ENCODE data around the gene BRICD5.

Gene BRICD5

DNA sequence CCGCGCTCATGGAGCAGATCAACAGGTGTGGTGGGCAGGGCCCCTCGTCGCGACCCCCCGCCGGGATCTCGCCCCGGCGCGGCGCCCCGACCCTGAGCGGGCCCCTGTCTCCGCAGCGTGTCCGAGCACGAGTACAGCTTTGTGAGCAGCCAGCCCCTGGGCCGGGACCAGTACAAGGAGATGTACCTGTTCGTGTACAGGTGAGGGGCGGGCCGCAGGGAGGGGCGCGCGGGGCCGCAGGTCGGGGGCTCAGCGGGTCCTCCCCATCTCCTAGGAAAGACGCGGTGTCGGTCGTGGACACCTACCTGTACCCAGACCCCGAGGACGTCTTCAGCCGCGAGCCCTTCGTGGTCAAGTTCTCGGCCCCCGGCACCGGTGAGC, 26.4 kb upstream of the BRICD5 start:
- DNase-seq: no peak

DNA sequence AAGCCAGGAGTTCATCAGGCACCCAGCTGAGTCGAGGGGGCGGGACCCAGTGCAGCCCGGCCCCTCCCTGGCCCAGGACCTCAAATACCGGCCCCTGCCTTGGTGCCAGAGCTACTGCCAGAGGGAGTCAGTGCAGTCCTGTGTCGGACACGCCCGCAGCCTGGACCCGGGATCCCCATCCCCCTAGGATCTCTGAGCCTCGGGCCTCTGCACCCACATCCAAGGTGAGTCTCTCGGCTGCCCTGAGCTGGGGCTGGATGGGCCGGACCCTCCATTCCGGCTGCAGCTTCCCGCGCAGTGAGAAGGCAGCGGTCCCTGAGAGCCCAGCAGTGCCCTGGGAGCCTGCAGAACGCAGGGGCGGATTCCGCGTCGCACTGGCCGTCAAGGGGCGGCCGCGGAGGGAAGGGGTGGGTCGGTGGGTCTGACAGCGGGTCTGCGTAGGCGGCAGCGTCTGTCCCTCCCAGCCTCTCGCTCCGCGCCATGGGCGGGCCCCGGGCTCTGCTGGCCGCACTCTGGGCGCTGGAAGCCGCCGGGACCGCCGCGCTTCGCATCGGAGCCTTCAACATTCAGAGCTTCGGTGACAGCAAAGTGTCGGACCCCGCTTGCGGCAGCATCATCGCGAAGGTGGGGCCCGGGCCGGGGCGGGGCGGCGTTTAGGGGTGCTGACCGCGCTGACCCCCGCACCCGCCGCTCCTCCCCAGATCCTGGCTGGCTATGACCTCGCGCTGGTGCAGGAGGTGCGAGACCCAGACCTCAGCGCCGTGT, 25.9 kb upstream of the BRICD5 start, which contains the start of gene DNASE1L2:
Gene DNASE1L2 (plus strand): TSS at position 108 of the 765 bp plus-strand sequence. CDS start 373 bp downstream, at position 481.
- no peak for DNase-seq

DNA sequence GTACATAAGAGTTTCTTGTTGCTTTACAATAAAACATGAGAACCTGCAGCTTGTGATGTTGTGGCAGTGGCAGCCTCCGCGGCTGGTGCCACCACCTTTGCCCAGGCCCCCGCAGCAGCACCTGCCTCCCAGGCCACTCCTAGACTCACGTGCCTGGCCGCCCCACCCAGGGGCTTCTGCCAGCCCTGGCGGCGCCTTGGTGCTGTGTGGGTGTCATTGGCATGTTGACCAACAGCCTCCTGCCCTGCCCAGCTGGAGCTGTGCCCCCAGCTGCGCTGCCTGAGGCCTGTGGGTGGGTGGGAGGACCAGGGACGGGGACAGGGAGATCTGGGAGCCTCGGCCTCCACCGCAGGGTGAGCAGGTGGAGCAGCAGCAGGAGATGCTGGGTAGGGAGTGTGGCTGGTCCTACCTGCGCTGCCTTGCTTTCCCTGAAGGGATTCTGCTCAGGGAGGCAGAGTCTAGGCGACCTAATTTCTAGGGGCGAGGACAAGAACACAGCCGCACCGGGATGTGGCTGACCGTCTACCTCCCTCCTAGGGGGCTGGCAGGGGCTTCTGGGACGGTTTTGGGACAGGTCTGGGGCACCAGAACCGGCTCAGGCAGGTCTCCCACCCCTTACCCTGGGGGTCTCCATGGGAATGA, 25.2 kb upstream of the BRICD5 start:
- no peak for DNase-seq

DNA sequence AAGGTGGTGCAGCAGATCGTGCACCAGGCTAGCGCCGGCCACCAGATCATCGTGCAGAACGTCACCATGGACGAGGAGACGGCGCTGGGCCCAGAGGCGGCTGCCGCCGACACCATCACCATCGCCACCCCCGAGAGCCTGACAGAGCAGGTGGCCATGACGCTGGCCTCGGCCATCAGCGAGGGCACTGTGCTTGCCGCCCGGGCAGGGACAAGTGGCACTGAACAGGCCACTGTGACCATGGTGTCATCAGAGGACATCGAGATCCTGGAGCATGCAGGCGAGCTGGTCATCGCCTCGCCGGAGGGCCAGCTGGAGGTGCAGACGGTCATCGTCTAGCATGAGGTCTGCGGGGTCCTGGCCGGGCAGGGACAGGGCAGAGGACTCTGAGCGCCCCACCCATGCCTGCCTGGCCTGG, 24.6 kb upstream of the BRICD5 start:
- no peak for DNase-seq

DNA sequence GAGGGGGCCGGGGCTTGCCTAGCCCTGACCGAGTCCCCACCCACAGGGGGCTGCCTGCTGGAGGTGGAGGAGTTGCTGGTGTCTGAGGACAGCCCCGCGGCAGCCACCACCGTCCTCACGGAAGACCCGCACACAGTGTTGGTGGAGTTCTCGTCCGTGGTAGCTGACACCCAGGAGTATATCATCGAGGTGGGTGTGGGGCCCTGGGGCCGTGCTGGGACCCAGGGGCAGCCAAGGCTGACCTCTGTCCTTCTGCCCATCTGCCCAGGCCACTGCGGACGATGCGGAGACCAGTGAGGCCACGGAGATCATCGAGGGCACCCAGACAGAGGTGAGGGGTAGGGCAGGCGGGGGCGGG, 24.1 kb upstream of the BRICD5 start:
- no peak for DNase-seq

DNA sequence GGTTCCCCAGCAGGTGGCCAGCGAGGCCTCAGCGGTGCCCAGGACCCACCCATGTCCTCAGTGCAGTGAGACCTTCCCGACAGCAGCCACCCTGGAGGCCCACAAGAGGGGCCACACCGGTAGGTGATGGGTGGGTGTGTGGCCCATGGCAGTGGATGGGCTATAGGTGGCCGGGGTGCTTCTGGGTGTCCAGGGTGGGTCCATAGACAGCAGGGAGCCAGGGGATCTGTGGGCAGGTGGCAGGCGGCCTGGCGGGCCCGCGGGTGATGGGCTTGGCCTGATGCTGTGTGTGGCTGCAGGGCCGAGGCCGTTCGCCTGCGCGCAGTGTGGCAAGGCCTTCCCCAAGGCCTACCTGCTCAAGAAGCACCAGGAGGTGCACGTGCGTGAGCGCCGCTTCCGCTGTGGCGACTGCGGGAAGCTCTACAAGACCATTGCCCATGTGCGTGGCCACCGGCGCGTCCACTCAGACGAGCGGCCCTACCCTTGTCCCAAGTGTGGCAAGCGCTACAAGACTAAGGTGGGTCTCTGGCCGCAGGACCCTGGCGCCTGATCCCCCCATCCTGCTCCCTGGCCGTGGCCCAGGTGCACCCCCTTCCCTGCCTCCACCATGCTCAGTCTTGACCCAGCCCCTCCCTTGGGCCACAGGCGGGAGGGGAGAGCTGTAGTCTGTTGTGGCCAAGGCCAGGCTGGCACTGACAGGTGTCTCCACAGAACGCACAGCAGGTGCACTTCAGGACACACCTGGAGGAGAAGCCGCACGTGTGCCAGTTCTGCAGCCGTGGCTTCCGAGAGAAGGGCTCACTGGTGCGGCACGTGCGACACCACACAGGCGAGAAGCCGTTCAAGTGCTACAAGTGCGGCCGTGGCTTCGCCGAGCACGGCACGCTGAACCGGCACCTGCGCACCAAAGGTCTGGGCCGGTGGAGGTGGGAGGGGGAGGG, 23.5 kb upstream of the BRICD5 start:
- no peak for DNase-seq

DNA sequence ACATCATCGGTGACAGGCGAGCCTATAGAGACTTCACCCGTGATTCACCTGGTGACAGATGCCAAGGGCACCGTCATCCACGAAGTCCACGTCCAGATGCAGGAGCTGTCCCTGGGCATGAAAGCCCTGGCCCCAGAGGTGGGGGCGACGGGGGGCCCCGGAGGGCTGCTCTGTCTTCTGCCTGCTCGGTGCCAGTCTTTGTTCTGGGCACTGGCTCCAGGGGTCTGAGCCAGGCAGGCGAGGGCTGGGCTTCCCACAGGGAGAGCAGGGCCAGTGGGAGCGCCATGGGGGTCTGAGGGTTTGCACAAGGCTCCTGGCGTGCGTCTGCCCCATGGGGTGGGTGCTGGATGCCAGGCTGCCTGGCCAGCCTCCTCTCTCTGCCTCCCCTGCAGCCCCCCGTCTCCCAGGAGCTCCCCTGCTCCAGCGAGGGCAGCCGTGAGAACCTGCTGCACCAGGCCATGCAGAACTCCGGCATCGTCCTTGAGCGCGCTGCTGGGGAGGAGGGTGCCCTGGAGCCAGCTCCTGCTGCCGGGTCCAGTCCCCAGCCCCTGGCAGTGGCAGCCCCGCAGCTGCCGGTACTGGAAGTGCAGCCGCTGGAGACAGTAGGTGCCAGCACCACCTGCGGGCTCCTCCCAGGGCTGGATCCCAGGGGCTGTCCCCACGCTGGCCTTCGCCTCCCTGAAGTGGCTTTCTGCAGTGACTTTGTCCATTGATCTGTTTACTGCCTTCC, 22.5 kb upstream of the BRICD5 start:
- no peak for DNase-seq

DNA sequence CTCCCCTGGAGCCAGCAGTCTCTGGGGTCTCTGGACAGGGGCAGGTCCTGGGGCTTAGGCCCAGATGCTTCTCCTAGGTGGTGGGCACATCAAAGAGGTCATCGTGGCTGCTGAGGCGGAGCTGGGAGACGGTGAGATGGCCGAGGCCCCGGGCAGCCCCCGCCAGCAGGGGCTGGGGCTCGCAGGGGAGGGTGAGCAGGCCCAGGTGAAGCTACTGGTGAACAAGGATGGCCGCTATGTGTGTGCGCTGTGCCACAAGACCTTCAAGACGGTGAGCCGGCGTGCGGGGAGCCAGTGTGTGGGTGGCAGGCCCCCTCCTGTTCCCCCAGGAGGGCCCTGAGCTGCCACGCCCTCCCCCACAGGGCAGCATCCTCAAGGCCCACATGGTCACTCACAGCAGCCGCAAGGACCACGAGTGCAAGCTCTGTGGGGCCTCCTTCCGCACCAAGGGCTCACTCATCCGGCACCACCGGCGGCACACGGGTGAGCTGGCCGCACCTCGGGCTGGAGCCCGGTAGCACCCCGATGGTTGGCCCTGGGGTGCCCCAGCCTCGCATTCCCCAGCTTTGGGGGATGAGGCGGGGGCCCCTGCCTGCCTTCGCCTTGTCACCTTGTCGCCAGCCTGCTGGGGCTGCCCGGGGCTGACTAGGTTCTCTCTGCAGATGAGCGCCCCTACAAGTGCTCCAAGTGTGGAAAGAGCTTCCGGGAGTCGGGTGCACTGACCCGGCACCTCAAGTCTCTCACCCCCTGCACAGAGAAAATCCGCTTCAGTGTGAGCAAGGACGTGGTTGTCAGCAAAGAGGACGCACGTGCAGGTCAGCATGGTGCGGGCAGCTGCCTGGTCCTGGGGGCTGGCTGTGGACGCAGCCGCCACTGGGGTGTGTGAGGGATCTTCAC, 21.7 kb upstream of the BRICD5 start:
- no peak for DNase-seq

DNA sequence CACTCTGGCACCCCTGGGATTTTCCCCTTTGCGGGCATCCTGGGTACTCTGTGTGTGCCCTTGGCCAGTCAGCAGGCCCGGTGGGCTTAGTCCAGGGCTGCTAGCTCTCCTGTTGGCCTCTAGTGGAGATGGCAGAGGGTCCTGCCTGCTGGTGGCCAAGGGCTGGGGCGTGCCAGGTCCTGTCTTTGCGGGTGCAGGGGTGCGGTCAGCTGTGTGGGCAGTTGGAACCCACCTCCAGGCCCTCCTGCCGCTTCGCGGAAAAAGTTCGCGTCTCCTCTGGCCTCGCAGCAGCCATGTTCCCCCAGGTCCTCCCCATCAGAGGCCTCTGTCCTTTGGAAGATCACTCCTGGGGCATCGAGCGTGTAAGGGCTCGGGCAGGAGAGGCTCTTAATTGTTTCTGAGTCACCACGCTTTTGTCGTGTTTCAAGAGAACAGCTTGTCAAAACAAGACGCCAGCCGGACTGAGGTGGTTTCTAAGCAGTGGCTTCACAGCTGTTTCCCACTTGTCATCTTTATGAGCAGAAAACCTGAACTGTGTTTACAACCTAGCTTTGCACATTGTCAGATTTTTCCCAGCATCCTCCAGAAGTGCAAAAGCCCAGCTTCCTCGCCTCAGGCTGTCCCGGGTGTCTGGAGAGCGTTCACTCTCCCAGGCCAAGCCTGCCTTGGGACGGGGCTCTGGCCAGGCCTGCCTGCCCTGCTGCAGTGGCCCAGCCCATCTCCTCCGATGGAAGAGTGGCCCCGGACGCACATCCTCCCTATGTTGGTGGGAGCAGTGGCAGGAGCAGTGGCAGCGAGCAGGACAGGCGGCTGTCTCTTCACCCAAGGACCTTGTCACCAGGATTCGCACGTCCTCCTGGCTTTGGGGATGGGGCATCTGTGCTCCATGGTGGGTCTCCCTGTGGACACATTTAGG, 20.6 kb upstream of the BRICD5 start:
- no peak for DNase-seq

DNA sequence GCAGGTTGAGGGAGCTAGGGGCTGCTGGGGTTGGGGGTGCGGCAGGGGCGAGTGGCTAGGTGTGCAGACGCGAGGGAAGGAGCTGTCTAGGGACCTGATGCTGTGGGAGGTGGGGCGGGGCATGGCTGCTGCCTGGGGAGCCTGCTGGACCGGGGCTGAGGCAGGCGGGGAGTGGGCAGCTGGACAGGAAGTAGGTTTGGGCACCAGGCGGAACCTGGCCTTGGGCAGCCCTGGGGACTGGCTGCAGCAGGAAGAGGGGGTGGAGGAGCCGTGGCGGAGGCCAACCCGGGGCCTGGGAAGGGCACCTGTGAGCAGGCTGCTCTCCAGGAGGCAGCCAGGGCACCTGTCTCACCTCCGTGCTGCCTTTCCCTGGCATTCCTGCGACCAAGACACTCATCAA, 19.7 kb upstream of the BRICD5 start:
- DNase-seq: no peak

DNA sequence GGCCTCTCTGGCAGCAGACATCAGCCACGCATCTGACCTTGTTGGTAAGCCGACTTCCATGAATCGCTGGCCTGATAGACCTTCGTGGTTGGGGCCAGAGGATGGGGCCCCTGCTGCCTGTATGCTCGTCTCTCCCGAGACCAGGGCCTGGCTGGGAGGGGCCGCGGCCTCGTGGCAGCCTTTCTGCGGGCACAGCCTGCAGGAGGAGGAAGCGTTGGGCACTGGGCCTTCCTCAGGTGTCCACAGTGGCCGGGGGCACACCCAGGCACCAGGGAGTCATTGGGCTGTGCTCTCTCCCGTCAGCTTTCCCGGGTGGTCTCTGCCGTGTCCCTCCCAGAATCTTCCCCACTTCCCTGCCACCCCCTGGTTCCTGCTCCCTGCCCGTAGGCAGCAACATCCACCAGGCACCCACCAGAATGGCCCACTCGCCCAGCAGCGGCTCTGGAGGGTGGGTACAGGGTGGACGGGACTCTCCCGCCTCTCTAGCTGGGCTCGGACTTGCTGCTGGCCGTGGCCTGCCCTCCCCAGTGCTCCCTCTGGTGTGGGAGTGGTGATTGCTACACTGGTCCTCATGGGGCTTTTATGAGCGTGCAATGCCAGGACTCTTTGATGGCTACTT, 19.1 kb upstream of the BRICD5 start:
- no peak for DNase-seq

DNA sequence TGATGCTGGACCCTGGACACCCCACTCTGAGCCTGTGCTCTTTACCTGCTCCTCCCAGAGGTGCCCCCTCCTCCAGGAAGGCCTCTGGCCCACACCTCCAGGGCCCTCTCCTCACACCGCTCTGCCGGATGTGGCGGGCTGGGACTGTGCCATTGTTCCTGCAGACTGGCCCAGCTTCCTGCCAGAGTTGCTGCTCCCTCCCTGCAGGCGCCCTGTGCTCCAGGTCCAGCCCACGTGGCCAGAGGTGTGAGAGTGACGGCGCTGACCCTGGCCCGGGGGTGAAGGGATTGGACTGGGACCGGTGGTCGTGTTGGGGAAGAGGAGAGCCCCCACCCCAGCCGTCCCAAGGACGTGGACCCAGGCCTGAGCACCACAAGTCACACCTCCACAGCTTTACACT, 18.4 kb upstream of the BRICD5 start:
- DNase-seq: no peak

DNA sequence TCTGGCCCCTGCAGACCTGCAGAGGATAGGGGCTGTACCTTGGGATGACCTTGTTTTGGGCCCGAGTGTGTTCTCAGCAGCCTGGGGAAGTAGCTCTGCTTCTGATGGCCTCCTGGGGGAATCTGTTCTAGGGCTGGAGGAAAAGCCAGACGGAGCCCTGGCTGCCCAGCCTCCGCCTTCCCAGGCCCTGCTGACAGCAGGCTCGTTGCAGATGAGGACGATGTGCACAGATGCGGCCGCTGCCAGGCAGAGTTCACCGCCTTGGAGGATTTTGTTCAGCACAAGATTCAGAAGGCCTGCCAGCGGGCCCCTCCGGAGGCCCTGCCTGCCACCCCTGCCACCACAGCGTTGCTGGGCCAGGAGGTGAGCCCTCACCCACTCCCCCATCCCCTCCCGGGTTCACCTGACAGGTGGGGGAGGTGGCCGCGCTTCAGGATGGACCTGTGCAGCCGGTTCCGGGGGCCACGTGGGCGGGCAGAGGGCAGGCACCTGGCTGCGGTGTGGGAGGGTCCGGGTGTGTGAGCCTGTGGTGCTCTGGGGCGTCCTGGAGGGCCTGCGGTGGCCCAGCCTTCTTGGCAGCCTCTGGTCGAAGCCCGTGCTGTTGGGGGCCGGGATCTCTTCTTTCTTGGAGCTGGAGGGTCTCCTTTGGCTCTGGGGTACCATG, 17.6 kb upstream of the BRICD5 start:
- no peak for DNase-seq

DNA sequence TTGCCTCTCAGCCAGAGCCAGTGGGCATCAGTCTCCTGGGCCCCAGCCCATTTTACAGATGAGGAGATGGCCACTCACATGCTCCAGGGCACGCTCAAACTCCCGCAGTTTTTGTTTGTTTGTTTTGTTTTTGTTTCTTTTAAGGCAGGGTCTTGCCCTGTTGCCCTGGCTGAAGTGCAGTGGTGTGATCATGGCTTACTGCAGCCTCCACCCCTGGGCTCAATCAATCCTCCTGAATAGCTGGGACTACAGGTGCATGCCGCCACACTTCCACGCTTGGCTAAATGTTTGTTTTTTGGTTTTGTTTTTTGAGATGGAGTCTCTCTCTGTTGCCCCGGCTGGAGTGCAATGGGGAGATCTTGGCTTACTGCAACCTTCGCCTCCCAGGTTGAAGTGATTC, 16.3 kb upstream of the BRICD5 start:
- no peak for DNase-seq

DNA sequence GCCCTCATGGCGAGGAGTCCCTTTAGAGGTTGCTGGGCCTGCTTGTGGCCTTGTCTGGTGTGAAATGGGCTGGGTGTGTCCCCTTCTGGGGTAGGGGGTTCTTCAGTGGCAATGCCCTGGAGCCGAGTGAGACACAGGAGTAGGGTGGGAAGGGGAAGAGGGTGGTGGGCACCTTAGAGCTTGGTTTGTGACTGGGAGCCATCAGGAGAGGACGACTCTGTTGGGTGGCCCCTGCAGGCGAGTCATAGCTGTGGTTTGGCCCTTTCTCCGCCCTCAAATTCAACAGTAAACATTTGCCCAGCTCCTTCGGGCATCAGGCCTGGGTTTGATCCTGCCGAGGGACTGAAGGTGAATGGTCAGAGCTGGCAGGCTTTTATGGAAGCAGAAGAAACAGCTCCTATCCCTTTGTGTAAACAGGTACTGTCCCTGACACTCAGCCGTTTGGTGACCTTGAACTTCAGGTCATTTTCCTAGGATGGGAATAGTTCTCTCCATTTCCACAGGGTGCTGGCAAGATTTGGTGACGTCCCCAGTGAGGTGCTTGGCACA, 15.7 kb upstream of the BRICD5 start:
- no peak for DNase-seq

DNA sequence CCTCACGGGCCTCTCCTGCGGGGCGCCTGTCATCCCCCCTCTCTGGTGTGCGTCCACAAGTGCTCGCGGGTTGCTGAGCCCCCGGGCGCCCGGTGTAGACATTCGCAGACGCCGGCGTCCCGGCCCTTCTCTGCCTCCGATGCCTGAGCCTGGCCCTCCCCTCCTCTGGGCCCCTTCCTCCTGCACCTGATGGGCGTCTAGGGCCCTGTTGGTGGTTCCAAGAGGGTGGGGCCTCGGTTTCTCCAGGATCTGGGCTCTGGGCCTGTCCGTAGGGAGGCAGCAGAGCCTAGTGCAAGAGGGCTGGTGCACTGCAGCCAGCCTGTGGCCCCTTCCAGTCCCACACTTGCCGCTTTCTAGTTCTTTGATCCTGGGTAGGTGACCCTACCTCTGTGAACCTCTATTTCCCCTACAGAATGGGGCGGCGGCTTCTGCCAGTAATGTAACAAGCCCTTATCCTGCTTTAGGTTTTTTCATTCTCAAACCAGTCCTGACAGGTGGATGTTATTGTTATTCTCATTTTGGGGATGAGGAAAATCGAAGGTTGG, 13.4 kb upstream of the BRICD5 start:
- DNase-seq: no peak

DNA sequence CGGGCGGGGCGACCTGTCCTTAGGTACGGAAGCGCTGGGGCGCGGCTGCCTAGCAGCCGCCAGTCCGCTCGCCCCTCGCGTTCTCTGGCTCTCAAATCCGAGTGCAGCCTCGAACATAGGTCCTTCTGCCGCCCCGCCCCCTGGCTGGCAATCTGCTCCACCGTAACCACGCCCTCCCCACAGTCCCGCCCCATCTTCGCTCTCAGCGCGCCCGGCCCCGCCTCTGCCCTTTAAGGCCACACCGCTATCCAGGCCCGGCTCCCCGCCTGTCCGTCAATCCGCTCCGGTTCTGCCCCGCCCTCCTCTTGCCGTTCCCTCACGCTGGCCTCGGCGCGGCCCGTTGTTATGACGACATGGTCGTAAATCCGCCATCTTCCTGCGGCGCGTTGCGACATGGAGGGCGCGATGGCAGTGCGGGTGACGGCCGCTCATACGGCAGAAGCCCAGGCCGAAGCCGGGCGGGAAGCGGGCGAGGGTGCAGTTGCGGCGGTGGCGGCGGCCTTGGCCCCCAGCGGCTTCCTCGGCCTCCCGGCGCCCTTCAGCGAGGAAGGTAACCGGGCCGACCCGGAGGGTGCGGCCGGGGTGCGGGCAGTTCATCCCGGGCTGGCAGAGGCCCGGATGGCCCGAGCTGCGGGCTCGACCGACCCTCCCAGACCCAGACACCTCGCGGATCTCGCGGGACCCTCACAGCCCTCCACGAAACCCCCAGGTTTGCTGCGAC, 12.7 kb upstream of the BRICD5 start, which contains the start of gene E4F1:
Gene E4F1 (plus strand): TSS at position 371 of the 721 bp plus-strand sequence. CDS start 23 bp downstream, at position 394.
- DNase-seq: peak; percentile 100

DNA sequence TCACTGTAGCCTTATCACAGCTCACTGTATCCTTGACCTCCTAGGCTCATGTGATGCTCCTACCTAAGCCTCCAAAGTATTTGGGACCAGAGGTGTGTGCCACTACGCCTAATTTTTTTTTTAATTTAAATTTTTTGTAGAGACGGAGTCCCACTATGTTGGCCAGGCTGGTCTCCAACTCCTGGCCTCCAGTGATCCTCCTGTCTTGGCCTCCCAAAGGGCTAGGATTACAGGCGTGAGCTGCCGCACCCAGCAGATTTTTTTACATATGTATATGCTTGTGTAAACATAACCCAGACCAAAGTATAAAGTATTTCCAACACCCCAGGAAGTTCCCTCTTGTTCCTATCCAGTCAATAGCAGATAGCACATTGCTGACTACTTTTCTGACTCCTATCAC, 5.7 kb upstream of the BRICD5 start:
- no peak for DNase-seq

DNA sequence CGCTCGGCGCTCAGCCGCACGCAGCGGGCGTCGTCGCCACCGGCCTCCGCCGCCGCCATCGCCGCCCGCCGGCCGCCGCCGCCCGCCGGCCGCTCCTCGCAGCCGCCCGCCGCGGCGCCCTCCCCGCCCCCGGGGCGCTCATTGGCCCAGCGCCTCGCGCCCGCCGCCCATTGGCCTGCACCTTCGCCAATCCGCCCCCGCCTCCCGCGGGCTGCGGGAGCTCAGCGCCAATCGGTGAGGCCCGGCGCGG, 4.0 kb upstream of the BRICD5 start, which contains the start of gene PGP:
Gene PGP (minus strand): TSS at position 122 of the 250 bp plus-strand sequence. CDS start 63 bp downstream, at position 59.
- DNase-seq: no peak
